GM12878 (cell line): ENCODE measurements around the gene SERPINB13. TPM values are rescaled to one million over a fixed set of nuclear protein-coding genes. Genes with fewer than 3 reads are reported as not detected.

Source experiments
- ATAC-seq: fragments of 200-7000 bp; cut with Tn5 transposase; 3 replicates; pipeline ENCODE4 v1.9.1; 2020; ENCODE audit warnings: mild to moderate bottlenecking, moderate library complexity
- BruUV-seq: library from RNA; stranded (reverse); fragments of 400-500 nt; replicated peaks from 2 replicates; lab custom pipeline; 2021; lab: Mats Ljungman, UMichigan
- CTCF ChIA-PET: fragments of 300-600 bp; sonication (Branson Sonifier 250); formaldehyde crosslinking; extraction: SDS; loops from one replicate; lab custom pipeline; 2021; ENCODE audit warnings: inconsistent platforms; lab: Yijun Ruan, JAX
- POLR2A ChIA-PET: fragments of 350-600 bp; formaldehyde crosslinking; extraction: SDS; loops from one replicate; lab custom pipeline; 2021; ENCODE audit warnings: inconsistent platforms; lab: Charles Lee
- RAD21 ChIA-PET: fragments of 300-600 bp; sonication (Branson Sonifier 250); formaldehyde crosslinking; loops from one replicate; lab custom pipeline; 2023; ENCODE audit warnings: antibody characterized with exemption; ENCODE audit not compliant: unreplicated experiment; lab: Charles Lee
- SMC1A ChIA-PET: fragments of 300-600 bp; sonication (Branson Sonifier 250); formaldehyde crosslinking; loops from one replicate; lab custom pipeline; 2023; ENCODE audit not compliant: unreplicated experiment, uncharacterized antibody; lab: Charles Lee
- DNase-seq: peaks from one replicate; pipeline ENCODE4 v3.0.0-alpha.2; 2011; ENCODE audit warnings: low read depth, low spot score
- FAIRE-seq: peaks from 3 replicates; lab custom pipeline; 2011; peaks lifted over from hg19 to GRCh38; lab: Jason Lieb, UNC
- H2AFZ ChIP-seq: 2 replicates; pipeline ENCODE4 v1.6.0; 2011; ENCODE audit warnings: low read depth, low read length, control low read depth; ENCODE audit not compliant: control insufficient read depth
- H3K27ac ChIP-seq: 2 replicates; pipeline ENCODE4 v1.5.1; 2011; ENCODE audit warnings: control low read depth; ENCODE audit not compliant: control insufficient read depth, insufficient read depth
- H3K27me3 ChIP-seq, 2 experiments: replicated peaks in 1 of 2; 2 replicates each; pipeline versions ENCODE4 v1.6.0 to v1.6.1; 2011; ENCODE audit warnings: low read length in 1 of 2; ENCODE audit not compliant: control insufficient read depth in 2 of 2, insufficient read depth in 2 of 2
- H3K36me3 ChIP-seq, 2 experiments: 2 replicates each; pipeline ENCODE4 v1.5.1; 2011; ENCODE audit warnings: low read length in 1 of 2; ENCODE audit not compliant: control insufficient read depth in 2 of 2, insufficient read depth in 2 of 2
- H3K4me1 ChIP-seq: 2 replicates; pipeline ENCODE4 v1.6.1; 2011; ENCODE audit warnings: mild to moderate bottlenecking, low read length, moderate library complexity, mixed read lengths; ENCODE audit not compliant: control insufficient read depth, insufficient read depth
- H3K4me2 ChIP-seq: 2 replicates; pipeline ENCODE4 v1.6.0; 2011; ENCODE audit warnings: control low read depth; ENCODE audit not compliant: control insufficient read depth, insufficient read depth
- H3K4me3 ChIP-seq: fragments of 200-600 bp; sonication (generic); 2 replicates; pipeline ENCODE4 v1.5.1; 2016
- H3K79me2 ChIP-seq: 2 replicates; pipeline ENCODE4 v1.6.0; 2011; ENCODE audit warnings: low read length; ENCODE audit not compliant: control insufficient read depth, insufficient read depth
- H3K9ac ChIP-seq: 2 replicates; pipeline ENCODE4 v1.8.0; 2011; ENCODE audit warnings: low read length, control low read depth, mixed read lengths; ENCODE audit not compliant: control insufficient read depth, insufficient read depth
- H3K9me3 ChIP-seq: replicated peaks from 3 replicates; pipeline ENCODE4 v1.5.1; 2011; ENCODE audit warnings: mild to moderate bottlenecking, low read length; ENCODE audit not compliant: control insufficient read depth, insufficient read depth
- H4K20me1 ChIP-seq: 2 replicates; pipeline ENCODE4 v1.6.0; 2011; ENCODE audit not compliant: control insufficient read depth, insufficient read depth
- BMI1 ChIP-seq: fragments of 450-650 bp; IDR thresholded peaks from 2 replicates; pipeline ENCODE4 v1.6.1; 2016; ENCODE audit warnings: mild to moderate bottlenecking, moderate library complexity, borderline replicate concordance
- FOXM1 ChIP-seq: IDR thresholded peaks from 2 replicates; pipeline ENCODE4 v1.6.1; 2012; ENCODE audit warnings: low read depth, mild to moderate bottlenecking, inconsistent platforms, low read length, moderate library complexity
- MEF2A ChIP-seq: IDR thresholded peaks from 2 replicates; pipeline ENCODE4 v1.6.1; 2011; ENCODE audit warnings: low read depth, mild to moderate bottlenecking, low read length, moderate library complexity; ENCODE audit not compliant: insufficient read depth
- NR2C2 ChIP-seq: IDR thresholded peaks from 2 replicates; pipeline ENCODE4 v1.6.1; 2011; ENCODE audit warnings: borderline replicate concordance, low read depth; ENCODE audit not compliant: control insufficient read depth, insufficient read length
- SIX5 ChIP-seq: IDR thresholded peaks from 2 replicates; pipeline ENCODE4 v1.6.1; 2011; ENCODE audit warnings: mild to moderate bottlenecking, low read depth, low read length, moderate library complexity; ENCODE audit not compliant: severe bottlenecking
- TARDBP ChIP-seq: IDR thresholded peaks from 2 replicates; pipeline ENCODE4 v1.6.1; 2016; ENCODE audit warnings: borderline replicate concordance
- USF1 ChIP-seq: IDR thresholded peaks from 2 replicates; pipeline ENCODE4 v1.6.1; 2011; ENCODE audit warnings: borderline replicate concordance, low read depth, mild to moderate bottlenecking, moderate library complexity, mixed read lengths, low read length; ENCODE audit not compliant: insufficient read depth; ENCODE audit errors: extremely low read length
- ZBTB33 ChIP-seq: fragments of 450-650 bp; IDR thresholded peaks from 2 replicates; pipeline ENCODE4 v1.6.1; 2017; ENCODE audit warnings: mild to moderate bottlenecking
- ZNF24 ChIP-seq: fragments of 450-650 bp; IDR thresholded peaks from 2 replicates; pipeline ENCODE4 v1.6.1; 2017; ENCODE audit warnings: antibody characterized with exemption, mild to moderate bottlenecking
- ZNF384 ChIP-seq: IDR thresholded peaks from 2 replicates; pipeline ENCODE4 v1.6.1; 2012; ENCODE audit warnings: low read depth, mild to moderate bottlenecking, low read length, improper control_type of control experiment, borderline replicate concordance
- WGBS: methylation state at CpG from one replicate; pipeline ENCODE4 v1.1.6; 2016; ENCODE audit warnings: low lambda C conversion rate; ENCODE audit not compliant: insufficient replicate concordance, insufficient coverage; ENCODE audit errors: missing lambda C conversion rate; 5-methylcytosine and 5-hydroxymethylcytosine counted together
- in situ Hi-C: fragments of 300-500 bp; cut with MboI; formaldehyde crosslinking; loops from 9 replicates; pipeline ENCODE4 v1.14.3; 2018; ENCODE audit warnings: mixed read lengths
- intact Hi-C: fragments of 100-400 bp; cut with micrococcal nuclease; formaldehyde crosslinking; loops from one replicate; pipeline ENCODE4 v1.14.2; 2022; ENCODE audit not compliant: unreplicated experiment
- polyA plus RNA-seq, 11 experiments: library from polyadenylated mRNA; depleted of rRNA in 4 of 11; unstranded in 6 of 11; stranded (reverse) in 5 of 11; fragments of >200 nt; fragmentation: Nextera tagmentation in 4 of 11; fragmentation: Illumina TruSeq in 1 of 11; extraction: Ambion mirVana in 4 of 11; extraction: Trizol in 1 of 11; gene quantifications; 1 replicate in 1 of 11; 2 replicates in 10 of 11; pipeline versions ENCODE4 v1.2.1 to v1.2.3, GENCODE V29; 2011 to 2016; ENCODE audit warnings: inconsistent platforms in 2 of 11, missing spikeins in 2 of 11, low read depth in 1 of 11
- total RNA-seq, 4 experiments: library from RNA; depleted of rRNA in 3 of 4; stranded (reverse); fragments of >200 nt in 3 of 4; fragmentation: Illumina TruSeq in 1 of 4; extraction: Trizol in 1 of 4; gene quantifications; 2 replicates each; pipeline versions ENCODE4 v1.2.1 to v1.2.3, GENCODE V29; 2013 to 2021
- TF ChIP-seq, protein P1 (sequence below): IDR thresholded peaks from 2 replicates; pipeline ENCODE4 v1.6.1; 2012; ENCODE audit warnings: mild to moderate bottlenecking, low read depth, low read length

The SERPINB13 gene
- total and polyA plus RNA-seq, 10 of the 15 experiments (the other 5 are each of a cell fraction or from before 2014, with no cell fraction given), result not detected

GRCh38 chr18:63619661-63620060, 32.5 kb downstream of the SERPINB13 start:
- H4K20me1 ChIP-seq, result no peaks in the 10 kb centered on the region
- no peak for DNase-seq
- BruUV-seq, result no TSS peak
- no peaks in the 10 kb centered on the region for H3K27me3 ChIP-seq
- WGBS, result 46% methylated on average over 3 of the region's 3 CpGs
- RAD21 ChIA-PET, result no interaction called here
- SMC1A ChIA-PET, result no interaction called here
- H3K4me2 ChIP-seq, result no peak overlapping the region
- in situ Hi-C loops (no loop called here), intact Hi-C loops (no loop called here)
- H3K4me1 ChIP-seq, result no peaks in the 10 kb centered on the region
- H3K9me3 ChIP-seq, result peaks cover under 1% of the 10 kb centered on the region; the same call in 2 of the 3 replicates
- no peak overlapping the region for H2AFZ ChIP-seq
- H3K36me3 ChIP-seq, result no peaks in the 10 kb centered on the region
- no peaks in the 10 kb centered on the region for H3K79me2 ChIP-seq
- H3K4me3 ChIP-seq, result no peak overlapping the region
- H3K9ac ChIP-seq, result no peak overlapping the region
- TF ChIP-seq ZBTB33, result no peak
- TF ChIP-seq, protein P1, sequence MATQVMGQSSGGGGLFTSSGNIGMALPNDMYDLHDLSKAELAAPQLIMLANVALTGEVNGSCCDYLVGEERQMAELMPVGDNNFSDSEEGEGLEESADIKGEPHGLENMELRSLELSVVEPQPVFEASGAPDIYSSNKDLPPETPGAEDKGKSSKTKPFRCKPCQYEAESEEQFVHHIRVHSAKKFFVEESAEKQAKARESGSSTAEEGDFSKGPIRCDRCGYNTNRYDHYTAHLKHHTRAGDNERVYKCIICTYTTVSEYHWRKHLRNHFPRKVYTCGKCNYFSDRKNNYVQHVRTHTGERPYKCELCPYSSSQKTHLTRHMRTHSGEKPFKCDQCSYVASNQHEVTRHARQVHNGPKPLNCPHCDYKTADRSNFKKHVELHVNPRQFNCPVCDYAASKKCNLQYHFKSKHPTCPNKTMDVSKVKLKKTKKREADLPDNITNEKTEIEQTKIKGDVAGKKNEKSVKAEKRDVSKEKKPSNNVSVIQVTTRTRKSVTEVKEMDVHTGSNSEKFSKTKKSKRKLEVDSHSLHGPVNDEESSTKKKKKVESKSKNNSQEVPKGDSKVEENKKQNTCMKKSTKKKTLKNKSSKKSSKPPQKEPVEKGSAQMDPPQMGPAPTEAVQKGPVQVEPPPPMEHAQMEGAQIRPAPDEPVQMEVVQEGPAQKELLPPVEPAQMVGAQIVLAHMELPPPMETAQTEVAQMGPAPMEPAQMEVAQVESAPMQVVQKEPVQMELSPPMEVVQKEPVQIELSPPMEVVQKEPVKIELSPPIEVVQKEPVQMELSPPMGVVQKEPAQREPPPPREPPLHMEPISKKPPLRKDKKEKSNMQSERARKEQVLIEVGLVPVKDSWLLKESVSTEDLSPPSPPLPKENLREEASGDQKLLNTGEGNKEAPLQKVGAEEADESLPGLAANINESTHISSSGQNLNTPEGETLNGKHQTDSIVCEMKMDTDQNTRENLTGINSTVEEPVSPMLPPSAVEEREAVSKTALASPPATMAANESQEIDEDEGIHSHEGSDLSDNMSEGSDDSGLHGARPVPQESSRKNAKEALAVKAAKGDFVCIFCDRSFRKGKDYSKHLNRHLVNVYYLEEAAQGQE, result no peak
- TF ChIP-seq FOXM1, result no peak
- no peak for TF ChIP-seq TARDBP
- TF ChIP-seq ZNF24, result no peak
- no peak for TF ChIP-seq NR2C2
- TF ChIP-seq BMI1, result no peak
- TF ChIP-seq SIX5, result no peak
- TF ChIP-seq USF1, result no peak
- no peak for TF ChIP-seq MEF2A
- TF ChIP-seq ZNF384, result no peak
- ATAC-seq, result no peak
- FAIRE-seq, result no peak
- CTCF ChIA-PET, result no interaction called here
- POLR2A ChIA-PET, result no interaction called here
- H3K27ac ChIP-seq, result no peak overlapping the region
